GM21619 (cell line): ENCODE results near the gene PHF21A.
"Not testable (repeated sequence)": the region's sequence is repeated elsewhere in the genome, so short reads cannot be mapped to it uniquely, and the experiment has no call there.

Source experiments
- ATAC-seq: cut with Tn5 transposase; IDR thresholded peaks from one replicate; pipeline ENCODE4 v1.9.1; 2021; ENCODE audit not compliant: unreplicated experiment

PHF21A gene

GRCh38 chr11:45988921-45989320 lies 132.3 kb downstream of the PHF21A start:
- ATAC-seq: no peak

- no peak for ATAC-seq
Observed at GRCh38 chr11:45985212-45985611, 136.0 kb downstream of the PHF21A start.

GRCh38 chr11:45984192-45984591 lies 137.1 kb downstream of the PHF21A start:
- ATAC-seq: no peak

GRCh38 chr11:45983471-45983845 lies 137.8 kb downstream of the PHF21A start:
- ATAC-seq: no peak

- no peak for ATAC-seq
Observed at GRCh38 chr11:45982656-45983470, 138.4 kb downstream of the PHF21A start.

- not testable (repeated sequence) for ATAC-seq
Observed at GRCh38 chr11:45981826-45982225, 139.4 kb downstream of the PHF21A start.

GRCh38 chr11:45974806-45975205 lies 146.4 kb downstream of the PHF21A start:
- no peak for ATAC-seq

- no peak for ATAC-seq
Observed at GRCh38 chr11:45973601-45974000, 147.7 kb downstream of the PHF21A start.

- no peak for ATAC-seq
Observed at GRCh38 chr11:45968901-45969300, 152.4 kb downstream of the PHF21A start.

GRCh38 chr11:45967506-45967905 lies 153.7 kb downstream of the PHF21A start:
- ATAC-seq: no peak

GRCh38 chr11:45964911-45965389 lies 156.3 kb downstream of the PHF21A start:
- ATAC-seq: no peak

GRCh38 chr11:45961751-45962240 lies 159.5 kb downstream of the PHF21A start:
- no peak for ATAC-seq

- no peak for ATAC-seq
Observed at GRCh38 chr11:45960387-45961095, 160.7 kb downstream of the PHF21A start.

GRCh38 chr11:45959851-45960250 lies 161.4 kb downstream of the PHF21A start:
- no peak for ATAC-seq

- ATAC-seq: no peak
Observed at GRCh38 chr11:45949992-45950407, 171.3 kb downstream of the PHF21A start.

GRCh38 chr11:45948356-45948755 lies 172.9 kb downstream of the PHF21A start:
- ATAC-seq: no peak

- no peak for ATAC-seq
Observed at GRCh38 chr11:45947885-45948284, 173.4 kb downstream of the PHF21A start.

GRCh38 chr11:45945397-45945999 lies 175.8 kb downstream of the PHF21A start:
- ATAC-seq: no peak

- no peak for ATAC-seq
Observed at GRCh38 chr11:45942381-45942780, 178.9 kb downstream of the PHF21A start.

- no peak for ATAC-seq
Observed at GRCh38 chr11:45941285-45941684, 180.0 kb downstream of the PHF21A start.

GRCh38 chr11:45939836-45940235 lies 181.4 kb downstream of the PHF21A start:
- no peak for ATAC-seq

GRCh38 chr11:45937916-45938315 lies 183.3 kb downstream of the PHF21A start:
- no peak for ATAC-seq
